ENCODE results near the gene AGR3. TPM values are rescaled to one million over a fixed set of nuclear protein-coding genes. Genes with fewer than 3 reads are reported as not detected.

Gene AGR3
- polyA plus RNA-seq, 1 donor from 2014 or later, result not detected

DNA sequence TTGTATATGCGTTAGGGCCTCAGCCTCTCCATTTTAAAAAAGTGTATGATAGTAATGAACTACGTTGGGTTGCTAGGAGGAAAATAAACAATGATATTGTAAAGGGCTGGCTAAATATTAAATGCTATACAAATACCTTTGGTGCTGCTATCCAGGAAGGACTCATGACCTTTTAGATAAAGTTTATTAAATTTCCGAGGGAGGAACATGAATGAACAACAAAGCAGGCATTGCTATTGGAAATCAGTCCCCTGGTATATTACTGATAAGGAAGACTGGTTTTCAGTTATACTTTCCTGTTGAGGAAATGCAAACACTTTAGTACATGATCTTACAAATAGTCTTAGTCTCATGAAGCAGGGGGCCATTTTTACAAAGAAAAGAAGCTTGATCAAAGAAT lies 59.8 kb downstream of the AGR3 start:
- TF ChIP-seq, protein P1, sequence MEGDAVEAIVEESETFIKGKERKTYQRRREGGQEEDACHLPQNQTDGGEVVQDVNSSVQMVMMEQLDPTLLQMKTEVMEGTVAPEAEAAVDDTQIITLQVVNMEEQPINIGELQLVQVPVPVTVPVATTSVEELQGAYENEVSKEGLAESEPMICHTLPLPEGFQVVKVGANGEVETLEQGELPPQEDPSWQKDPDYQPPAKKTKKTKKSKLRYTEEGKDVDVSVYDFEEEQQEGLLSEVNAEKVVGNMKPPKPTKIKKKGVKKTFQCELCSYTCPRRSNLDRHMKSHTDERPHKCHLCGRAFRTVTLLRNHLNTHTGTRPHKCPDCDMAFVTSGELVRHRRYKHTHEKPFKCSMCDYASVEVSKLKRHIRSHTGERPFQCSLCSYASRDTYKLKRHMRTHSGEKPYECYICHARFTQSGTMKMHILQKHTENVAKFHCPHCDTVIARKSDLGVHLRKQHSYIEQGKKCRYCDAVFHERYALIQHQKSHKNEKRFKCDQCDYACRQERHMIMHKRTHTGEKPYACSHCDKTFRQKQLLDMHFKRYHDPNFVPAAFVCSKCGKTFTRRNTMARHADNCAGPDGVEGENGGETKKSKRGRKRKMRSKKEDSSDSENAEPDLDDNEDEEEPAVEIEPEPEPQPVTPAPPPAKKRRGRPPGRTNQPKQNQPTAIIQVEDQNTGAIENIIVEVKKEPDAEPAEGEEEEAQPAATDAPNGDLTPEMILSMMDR (IDR thresholded peaks at IDR 0.05; ENCODE audit: poor library complexity, severe bottlenecking), result no peak
- no peak for TF ChIP-seq TAF1 (IDR thresholded peaks at IDR 0.05; ENCODE audit: low read depth)
- no peak for TF ChIP-seq POLR2AphosphoS5 (IDR thresholded peaks at IDR 0.05)
- TF ChIP-seq EP300 (conservative IDR thresholded peaks at IDR 0.05; ENCODE audit: poor library complexity, severe bottlenecking), result no peak
- no peak for TF ChIP-seq EZH2 (IDR thresholded peaks at IDR 0.05; ENCODE audit: borderline replicate concordance, insufficient read depth, low read length, poor library complexity, severe bottlenecking)
- no peak for TF ChIP-seq SMC3 (conservative IDR thresholded peaks at IDR 0.05; ENCODE audit: poor library complexity)
- TF ChIP-seq MXI1 (conservative IDR thresholded peaks at IDR 0.05; ENCODE audit: poor library complexity, severe bottlenecking), result no peak
- TF ChIP-seq, protein P2, sequence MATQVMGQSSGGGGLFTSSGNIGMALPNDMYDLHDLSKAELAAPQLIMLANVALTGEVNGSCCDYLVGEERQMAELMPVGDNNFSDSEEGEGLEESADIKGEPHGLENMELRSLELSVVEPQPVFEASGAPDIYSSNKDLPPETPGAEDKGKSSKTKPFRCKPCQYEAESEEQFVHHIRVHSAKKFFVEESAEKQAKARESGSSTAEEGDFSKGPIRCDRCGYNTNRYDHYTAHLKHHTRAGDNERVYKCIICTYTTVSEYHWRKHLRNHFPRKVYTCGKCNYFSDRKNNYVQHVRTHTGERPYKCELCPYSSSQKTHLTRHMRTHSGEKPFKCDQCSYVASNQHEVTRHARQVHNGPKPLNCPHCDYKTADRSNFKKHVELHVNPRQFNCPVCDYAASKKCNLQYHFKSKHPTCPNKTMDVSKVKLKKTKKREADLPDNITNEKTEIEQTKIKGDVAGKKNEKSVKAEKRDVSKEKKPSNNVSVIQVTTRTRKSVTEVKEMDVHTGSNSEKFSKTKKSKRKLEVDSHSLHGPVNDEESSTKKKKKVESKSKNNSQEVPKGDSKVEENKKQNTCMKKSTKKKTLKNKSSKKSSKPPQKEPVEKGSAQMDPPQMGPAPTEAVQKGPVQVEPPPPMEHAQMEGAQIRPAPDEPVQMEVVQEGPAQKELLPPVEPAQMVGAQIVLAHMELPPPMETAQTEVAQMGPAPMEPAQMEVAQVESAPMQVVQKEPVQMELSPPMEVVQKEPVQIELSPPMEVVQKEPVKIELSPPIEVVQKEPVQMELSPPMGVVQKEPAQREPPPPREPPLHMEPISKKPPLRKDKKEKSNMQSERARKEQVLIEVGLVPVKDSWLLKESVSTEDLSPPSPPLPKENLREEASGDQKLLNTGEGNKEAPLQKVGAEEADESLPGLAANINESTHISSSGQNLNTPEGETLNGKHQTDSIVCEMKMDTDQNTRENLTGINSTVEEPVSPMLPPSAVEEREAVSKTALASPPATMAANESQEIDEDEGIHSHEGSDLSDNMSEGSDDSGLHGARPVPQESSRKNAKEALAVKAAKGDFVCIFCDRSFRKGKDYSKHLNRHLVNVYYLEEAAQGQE (IDR thresholded peaks at IDR 0.05; ENCODE audit: borderline replicate concordance), result no peak
- no peak for TF ChIP-seq RAD21 (conservative IDR thresholded peaks at IDR 0.05)
- Histone ChIP-seq H3K27me3 (ENCODE audit: insufficient read depth, low read depth, low read length) (no peaks in the 10 kb centered on the region), H4K20me1 (ENCODE audit: insufficient read depth) (no peaks in the 10 kb centered on the region), H3K79me2 (replicated peaks; ENCODE audit: insufficient read depth, low read length) (no peaks in the 10 kb centered on the region), H3K36me3 (ENCODE audit: insufficient read depth, low read length) (no peaks in the 10 kb centered on the region), H3K9ac (ENCODE audit: low read length) (no peak overlapping the region), H3K27ac (ENCODE audit: low read length) (no peak overlapping the region), H2AFZ (ENCODE audit: low read depth, low read length) (no peak overlapping the region), H3F3A (ENCODE audit: insufficient read depth, low read length, poor library complexity, severe bottlenecking) (no peaks in the 10 kb centered on the region), H3K4me3 (ENCODE audit: low read length) (no peak overlapping the region), H3K9me3 (ENCODE audit: low read length) (no peaks in the 10 kb centered on the region), H3K4me2 (ENCODE audit: low read length) (no peak overlapping the region), H3K9me2 (ENCODE audit: insufficient read depth, low read length) (no peaks in the 10 kb centered on the region)

DNA sequence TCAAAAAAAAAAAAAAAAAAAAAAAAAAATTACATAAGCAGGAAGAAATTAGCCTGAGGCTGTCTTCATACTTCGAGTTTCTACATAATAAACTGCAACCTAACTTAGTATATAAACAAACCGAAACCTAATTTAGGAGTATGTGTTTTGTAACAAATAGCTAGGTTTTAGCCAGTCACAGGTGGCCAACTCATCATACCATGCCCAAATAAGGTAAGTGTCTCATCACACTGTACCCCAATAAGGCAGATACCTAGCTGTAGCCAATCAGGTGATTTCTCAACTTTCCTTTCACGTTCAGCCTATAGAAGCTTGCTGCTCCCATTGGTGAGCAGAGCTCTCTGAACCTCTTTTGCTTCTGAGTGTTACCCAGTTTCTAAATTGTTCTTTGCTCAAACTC lies 63.1 kb downstream of the AGR3 start:
- no peak for TF ChIP-seq POLR2AphosphoS5 (IDR thresholded peaks at IDR 0.05)
- H3K36me3 ChIP-seq (ENCODE audit: insufficient read depth, low read length), result no peaks in the 10 kb centered on the region
- H3K27ac ChIP-seq (ENCODE audit: low read length), result no peak overlapping the region
- no peak overlapping the region for H3K4me3 ChIP-seq (ENCODE audit: low read length)
- no peaks in the 10 kb centered on the region for H3K79me2 ChIP-seq (replicated peaks; ENCODE audit: insufficient read depth, low read length)
- no peak overlapping the region for H3K9ac ChIP-seq (ENCODE audit: low read length)
- no peaks in the 10 kb centered on the region for H3F3A ChIP-seq (ENCODE audit: insufficient read depth, low read length, poor library complexity, severe bottlenecking)
- H3K9me3 ChIP-seq (ENCODE audit: low read length), result no peaks in the 10 kb centered on the region
- H3K27me3 ChIP-seq (ENCODE audit: insufficient read depth, low read depth, low read length), result no peaks in the 10 kb centered on the region
- H2AFZ ChIP-seq (ENCODE audit: low read depth, low read length), result no peak overlapping the region
- no peaks in the 10 kb centered on the region for H4K20me1 ChIP-seq (ENCODE audit: insufficient read depth)
- H3K9me2 ChIP-seq (ENCODE audit: insufficient read depth, low read length), result no peaks in the 10 kb centered on the region
- no peak overlapping the region for H3K4me2 ChIP-seq (ENCODE audit: low read length)

DNA sequence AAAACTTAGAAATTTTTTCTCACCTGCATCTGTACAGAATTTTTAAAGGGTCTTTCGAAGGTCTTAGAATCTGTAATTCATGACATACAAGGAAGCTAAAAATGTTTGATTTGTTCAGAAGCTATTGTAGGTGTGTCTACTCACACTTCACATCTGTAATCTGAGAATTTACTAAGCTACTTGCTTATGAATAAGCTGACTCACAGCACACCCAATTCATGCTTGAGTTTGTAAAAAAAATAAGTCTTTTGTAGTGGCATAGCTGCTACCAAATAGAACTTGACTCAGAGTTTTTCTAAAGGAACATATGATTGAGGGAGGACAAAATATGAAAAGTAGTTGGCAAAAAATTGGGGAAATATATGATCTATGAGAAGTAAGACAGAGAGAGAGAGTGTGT lies 64.2 kb downstream of the AGR3 start:
- Histone ChIP-seq H3K27ac (ENCODE audit: low read length) (no peak overlapping the region), H3K9ac (ENCODE audit: low read length) (no peak overlapping the region), H3F3A (ENCODE audit: insufficient read depth, low read length, poor library complexity, severe bottlenecking) (no peaks in the 10 kb centered on the region), H3K4me2 (ENCODE audit: low read length) (no peak overlapping the region), H4K20me1 (ENCODE audit: insufficient read depth) (no peaks in the 10 kb centered on the region), H2AFZ (ENCODE audit: low read depth, low read length) (no peak overlapping the region), H3K9me2 (ENCODE audit: insufficient read depth, low read length) (no peaks in the 10 kb centered on the region), H3K36me3 (ENCODE audit: insufficient read depth, low read length) (no peaks in the 10 kb centered on the region), H3K79me2 (replicated peaks; ENCODE audit: insufficient read depth, low read length) (no peaks in the 10 kb centered on the region), H3K4me3 (ENCODE audit: low read length) (no peak overlapping the region), H3K27me3 (ENCODE audit: insufficient read depth, low read depth, low read length) (no peaks in the 10 kb centered on the region), H3K9me3 (ENCODE audit: low read length) (no peaks in the 10 kb centered on the region)
- no peak for TF ChIP-seq RAD21 (conservative IDR thresholded peaks at IDR 0.05)
- TF ChIP-seq, protein P2 (IDR thresholded peaks at IDR 0.05; ENCODE audit: borderline replicate concordance), result no peak
- TF ChIP-seq SMC3 (conservative IDR thresholded peaks at IDR 0.05; ENCODE audit: poor library complexity), result no peak
- TF ChIP-seq POLR2AphosphoS5 (IDR thresholded peaks at IDR 0.05), result no peak
- TF ChIP-seq, protein P1 (IDR thresholded peaks at IDR 0.05; ENCODE audit: poor library complexity, severe bottlenecking), result no peak
- no peak for TF ChIP-seq EP300 (conservative IDR thresholded peaks at IDR 0.05; ENCODE audit: poor library complexity, severe bottlenecking)
- no peak for TF ChIP-seq EZH2 (IDR thresholded peaks at IDR 0.05; ENCODE audit: borderline replicate concordance, insufficient read depth, low read length, poor library complexity, severe bottlenecking)
- TF ChIP-seq TAF1 (IDR thresholded peaks at IDR 0.05; ENCODE audit: low read depth), result no peak
- no peak for TF ChIP-seq MXI1 (conservative IDR thresholded peaks at IDR 0.05; ENCODE audit: poor library complexity, severe bottlenecking)

Data from neural cell (in vitro differentiated cells).